HFFc6 (cell line): ENCODE data around the gene CBARP. TPM values are rescaled to one million over a fixed set of nuclear protein-coding genes. Genes with fewer than 3 reads are reported as not detected.
A peak's percentile ranks its signal among the peaks of the same experiment; 100 is the strongest.

Experiments
- DNase-seq: peaks from one replicate; pipeline ENCODE4 v3.0.0-alpha.2; 2018
- H3K27ac Mint-ChIP-seq: 2 replicates; pipeline ENCODE4 v1.8.0; 2020; ENCODE audit warnings: mild to moderate bottlenecking, mixed read lengths
- H3K27me3 Mint-ChIP-seq: 2 replicates; pipeline ENCODE4 v1.8.0; 2021; ENCODE audit warnings: mild to moderate bottlenecking, moderate library complexity, mixed read lengths; ENCODE audit not compliant: insufficient read depth
- H3K36me3 Mint-ChIP-seq: 2 replicates; pipeline ENCODE4 v1.8.0; 2021; ENCODE audit warnings: low read depth, mixed read lengths
- H3K4me1 Mint-ChIP-seq: 2 replicates; pipeline ENCODE4 v1.8.0; 2020; ENCODE audit warnings: low read depth, mixed read lengths
- H3K4me3 Mint-ChIP-seq: 2 replicates; pipeline ENCODE4 v1.8.0; 2020; ENCODE audit warnings: mild to moderate bottlenecking, moderate library complexity, mixed read lengths
- H3K9me3 Mint-ChIP-seq: 2 replicates; pipeline ENCODE4 v1.8.0; 2020; ENCODE audit warnings: mild to moderate bottlenecking, mixed read lengths
- CTCF ChIP-seq: fragments of 200-600 bp; sonication (generic); IDR thresholded peaks from 2 replicates; pipeline ENCODE4 v1.5.0; 2021; ENCODE audit warnings: antibody characterized with exemption, mild to moderate bottlenecking
- total RNA-seq, 6 experiments: library from RNA; stranded (reverse); fragmentation: NEBNext Ultra II Directional; extraction: Animal tissue kit (Norgen Biotek cat#: 25700); gene quantifications; 2 replicates in 1 of 6; 3 replicates in 5 of 6; pipeline ENCODE4 v1.2.3, GENCODE V29; 2021

CBARP gene
- total RNA-seq, 6 experiments from 2014 or later = 7.6 to 12.7 (median 8.6) TPM

- Mint-ChIP-seq H3K36me3 (peaks cover 40% of the 10 kb centered on the region), H3K4me1 (peaks cover 67% of the 10 kb centered on the region), H3K9me3 (no peaks in the 10 kb centered on the region), H3K27ac (peak overlapping the region; percentile 96), H3K4me3 (peak overlapping the region; percentile 92), H3K27me3 (peaks cover 17% of the 10 kb centered on the region)
- TF ChIP-seq CTCF = no peak
- DNase-seq = no peak
These were observed 32.5 kb upstream of the CBARP start for GRCh38 chr19:1270213-1270853.

- peaks cover 74% of the 10 kb centered on the region for H3K4me1 Mint-ChIP-seq
- peaks cover 40% of the 10 kb centered on the region for H3K36me3 Mint-ChIP-seq
- peak; percentile 90 for DNase-seq
- H3K9me3 Mint-ChIP-seq = no peaks in the 10 kb centered on the region
- peak overlapping the region; percentile 92 for H3K4me3 Mint-ChIP-seq
- peaks cover 17% of the 10 kb centered on the region for H3K27me3 Mint-ChIP-seq
- H3K27ac Mint-ChIP-seq = peak overlapping the region; percentile 96
- TF ChIP-seq CTCF = peak; percentile 18; the same call in 1 of the 2 replicates
These were observed 31.8 kb upstream of the CBARP start for GRCh38 chr19:1269478-1270212.

- Mint-ChIP-seq H3K36me3 (peaks cover 40% of the 10 kb centered on the region), H3K27ac (peak within 1 kb of the TSS; percentile 96), H3K9me3 (no peaks in the 10 kb centered on the region), H3K4me3 (peak within 1 kb of the TSS; percentile 92), H3K4me1 (peaks cover 75% of the 10 kb centered on the region), H3K27me3 (peaks cover 17% of the 10 kb centered on the region)
- TF ChIP-seq CTCF = no peak
- peak; percentile 98 for DNase-seq
These were observed 31.3 kb upstream of the CBARP start, which contains the start of gene CIRBP for GRCh38 chr19:1269065-1269477. TSS of gene CIRBP (plus strand) at chr19:1269332. CDS start at chr19:1270934, 1,602 bp downstream.

- Mint-ChIP-seq H3K27me3 (peaks cover 13% of the 10 kb centered on the region), H3K4me3 (peak overlapping the region; percentile 68), H3K36me3 (peaks cover 34% of the 10 kb centered on the region), H3K27ac (peak overlapping the region; percentile 82), H3K4me1 (peaks cover 70% of the 10 kb centered on the region), H3K9me3 (no peaks in the 10 kb centered on the region)
- no peak for TF ChIP-seq CTCF
- no peak for DNase-seq
These were observed 30.6 kb upstream of the CBARP start for GRCh38 chr19:1268226-1269064.

GRCh38 chr19:1267477-1268225 is 29.8 kb upstream of the CBARP start:
- DNase-seq = peak; percentile 25
- no peak for TF ChIP-seq CTCF

More at GRCh38 chr19:1267477-1268225, 29.8 kb upstream of the CBARP start:
- Mint-ChIP-seq H3K9me3 (no peaks in the 10 kb centered on the region), H3K27me3 (peaks cover 12% of the 10 kb centered on the region), H3K4me1 (peaks cover 71% of the 10 kb centered on the region), H3K36me3 (peaks cover 28% of the 10 kb centered on the region), H3K4me3 (peak overlapping the region; percentile 80), H3K27ac (peak overlapping the region; percentile 65)
